ENCODE data around the gene COL20A1.

- TF ChIP-seq ARID2 (CRISPR knock-in tag; IDR thresholded peaks at IDR 0.05; ENCODE audit: borderline replicate concordance) (no peak), TRIM24 (CRISPR knock-in tag; IDR thresholded peaks at IDR 0.05) (no peak), FOXM1 (CRISPR knock-in tag; IDR thresholded peaks at IDR 0.05) (no peak), GABPA (IDR thresholded peaks at IDR 0.05; ENCODE audit: low read depth, low read length) (no peak), GABPA (CRISPR knock-in tag; IDR thresholded peaks at IDR 0.05; ENCODE audit: low read depth) (no peak), PHB2 (IDR thresholded peaks at IDR 0.05; ENCODE audit: partially characterized antibody) (no peak)
Measured at GRCh38 chr20:63366390-63367365, 73.7 kb downstream of the COL20A1 start.
